HG03378 (cell line): ENCODE data around the gene BLACAT1.

ENCODE experiments used
- ATAC-seq: cut with Tn5 transposase; IDR thresholded peaks from one replicate; pipeline ENCODE4 v1.9.1; 2021; ENCODE audit warnings: mild to moderate bottlenecking, moderate library complexity; ENCODE audit not compliant: unreplicated experiment

BLACAT1 gene

DNA sequence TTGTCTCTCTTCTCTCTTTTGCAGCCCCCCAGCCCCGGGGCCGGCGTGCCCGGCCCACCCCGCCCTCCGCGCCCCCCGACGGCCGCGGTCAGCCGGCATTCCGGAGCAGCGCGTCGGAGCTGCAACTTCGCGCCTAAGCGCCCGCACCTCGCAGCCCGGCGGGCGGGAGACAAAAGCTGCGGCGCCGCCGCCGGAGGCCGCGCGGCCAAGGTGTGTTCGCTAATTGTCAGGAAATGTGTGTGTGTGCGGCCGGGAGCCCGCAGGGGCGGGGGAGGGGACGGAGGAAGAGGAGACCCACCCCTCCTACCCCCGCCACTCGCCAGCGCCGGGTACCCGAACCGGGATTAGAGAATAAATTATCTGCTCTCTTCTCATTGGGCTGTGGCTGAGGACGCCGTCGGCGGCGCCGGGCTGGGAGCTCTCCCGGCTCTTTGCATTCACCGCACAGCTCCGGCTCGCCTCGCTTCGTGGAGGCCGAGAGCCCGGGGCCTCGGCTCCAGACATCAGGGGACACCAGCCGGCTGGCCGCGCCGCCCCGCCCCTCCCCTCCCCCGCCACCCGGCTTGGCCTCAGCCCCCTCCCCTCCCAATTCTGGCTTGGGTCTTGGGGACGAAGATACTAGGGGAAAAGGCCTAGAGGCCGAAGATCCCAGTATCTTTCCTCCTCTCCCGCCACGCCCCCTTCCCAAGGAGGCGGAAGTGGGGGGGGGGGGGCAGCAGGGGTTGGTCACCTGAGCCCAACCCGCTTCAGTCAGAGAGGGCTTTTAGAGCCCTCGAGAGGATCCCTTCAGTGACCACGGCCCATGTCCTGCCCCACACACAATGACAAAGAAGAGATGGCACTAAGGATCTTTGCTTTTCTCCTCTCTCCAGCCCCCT is 1.3 kb upstream of the BLACAT1 start:
- no peak for ATAC-seq

DNA sequence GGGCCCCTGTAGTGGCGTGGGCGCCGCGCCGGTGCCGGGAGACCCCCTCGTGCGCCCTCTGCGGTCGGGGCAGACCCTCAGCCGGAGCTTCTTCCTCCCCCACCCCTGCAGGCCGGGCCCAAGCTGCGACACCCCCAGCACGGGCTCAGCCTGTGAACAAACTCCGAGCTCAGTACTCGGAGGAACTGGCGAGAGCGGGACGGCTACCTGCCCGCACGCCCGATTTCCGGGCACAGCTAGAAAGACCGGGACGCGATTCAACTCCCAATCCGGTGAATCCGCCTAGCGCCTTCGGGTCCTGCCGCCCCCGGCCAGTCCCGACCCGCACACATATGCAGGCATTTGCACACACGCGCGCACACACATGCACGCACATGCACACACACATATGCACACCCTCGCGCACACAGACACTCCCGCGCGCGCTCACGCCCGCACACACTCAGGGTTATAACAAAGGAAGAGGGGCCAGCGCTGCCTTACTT is 580 bp upstream of the BLACAT1 start:
- ATAC-seq = no peak

DNA sequence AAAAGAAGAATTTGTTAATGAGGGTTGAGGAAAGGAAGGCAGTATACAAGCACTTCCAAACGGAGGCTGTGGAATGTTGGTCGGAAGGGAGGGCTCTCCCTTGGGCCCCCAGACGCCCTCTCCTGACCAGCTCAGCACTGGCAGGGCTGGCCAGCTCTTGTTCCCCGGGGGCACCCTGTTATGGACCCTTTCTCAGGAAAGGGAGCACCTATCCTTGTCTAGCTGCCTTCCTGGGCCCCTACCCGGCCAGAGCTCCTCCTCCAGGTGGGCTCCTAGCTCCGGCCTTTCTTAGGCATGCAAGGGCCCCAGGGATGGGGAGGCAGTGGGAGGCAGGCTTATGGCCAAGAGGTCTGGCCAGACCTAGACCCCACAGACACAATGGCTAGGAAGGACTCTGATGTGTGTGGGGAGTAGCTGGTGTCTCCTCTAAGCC is 926 bp downstream of the BLACAT1 start:
- ATAC-seq = no peak

DNA sequence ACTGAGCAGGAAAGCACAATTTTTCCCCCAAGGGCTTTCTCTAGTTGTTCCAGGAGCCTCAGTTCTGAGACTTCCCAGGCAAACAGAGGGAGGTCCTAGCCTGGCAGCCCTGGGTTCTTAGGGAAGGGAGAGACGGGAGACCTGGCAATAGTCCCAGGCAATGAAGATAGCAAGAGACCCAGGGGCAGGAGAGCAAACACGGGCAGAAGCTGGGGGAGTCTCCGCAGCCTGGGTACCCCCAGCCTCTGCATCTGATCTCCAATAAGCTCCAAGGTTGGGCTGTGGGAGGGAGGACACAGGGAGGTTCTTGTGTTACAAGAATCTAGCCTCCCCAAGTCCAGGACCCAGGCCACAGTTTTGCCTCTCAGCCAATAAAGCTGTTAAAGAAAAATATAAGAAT is 2.4 kb downstream of the BLACAT1 start:
- ATAC-seq = no peak

DNA sequence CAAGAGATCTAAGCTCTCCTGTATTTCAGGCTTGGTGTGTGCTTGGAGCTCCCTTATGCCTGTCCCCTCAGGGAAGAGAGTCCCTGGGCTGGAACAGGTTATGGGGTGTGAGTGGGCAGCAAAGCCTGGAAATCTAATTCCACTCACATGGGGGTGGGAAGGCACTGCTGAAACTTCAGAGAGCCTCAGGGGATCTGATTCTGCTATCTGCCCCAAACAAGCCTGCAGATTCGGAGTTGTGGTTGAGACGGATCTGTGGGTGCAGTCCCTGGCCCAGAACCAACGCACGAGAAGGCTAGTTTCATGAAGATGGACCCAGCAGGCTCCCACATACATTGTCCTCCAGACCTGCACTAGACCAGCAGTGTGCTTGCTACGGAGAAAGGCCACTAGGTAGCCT is 2.9 kb downstream of the BLACAT1 start:
- ATAC-seq = no peak

DNA sequence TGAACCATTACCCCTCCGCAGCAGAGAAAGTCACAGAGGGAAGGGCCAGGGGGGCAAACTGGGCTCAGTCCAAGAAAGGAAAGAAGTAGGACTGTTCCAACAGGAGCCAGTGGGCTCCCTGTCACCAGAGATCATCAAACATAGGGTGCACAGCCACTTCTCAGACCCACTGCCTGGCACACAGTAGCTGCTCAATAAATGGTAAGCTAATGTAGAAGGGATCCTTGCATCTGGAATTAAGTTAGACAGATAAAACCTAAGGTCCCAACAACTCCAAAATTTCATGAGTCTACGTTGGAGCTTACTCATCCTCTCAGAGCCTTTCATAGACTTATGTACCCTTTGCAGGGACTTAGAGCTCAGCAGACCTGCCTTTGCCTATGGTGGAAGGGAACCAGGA is 3.5 kb downstream of the BLACAT1 start:
- ATAC-seq = no peak

DNA sequence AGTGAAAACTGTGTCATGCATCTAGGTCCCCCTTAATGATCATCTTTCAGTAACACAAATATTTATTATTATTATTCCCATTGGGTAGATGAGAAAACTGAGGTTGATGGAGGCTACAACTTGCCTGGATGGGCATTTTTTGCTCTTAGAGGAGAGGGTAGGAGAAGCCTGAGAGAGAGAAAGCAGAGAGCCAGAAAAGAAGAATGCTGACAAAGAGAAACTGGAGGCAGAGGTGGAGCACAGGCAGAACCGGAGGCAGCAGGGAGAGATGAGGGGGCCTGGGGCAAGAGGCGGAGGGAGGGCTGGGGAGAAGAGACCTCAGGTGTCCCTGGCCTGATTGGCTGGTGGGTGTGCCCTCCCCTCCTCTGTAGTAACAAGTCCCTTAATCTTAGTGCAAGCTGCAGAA is 4.1 kb downstream of the BLACAT1 start:
- no peak for ATAC-seq

DNA sequence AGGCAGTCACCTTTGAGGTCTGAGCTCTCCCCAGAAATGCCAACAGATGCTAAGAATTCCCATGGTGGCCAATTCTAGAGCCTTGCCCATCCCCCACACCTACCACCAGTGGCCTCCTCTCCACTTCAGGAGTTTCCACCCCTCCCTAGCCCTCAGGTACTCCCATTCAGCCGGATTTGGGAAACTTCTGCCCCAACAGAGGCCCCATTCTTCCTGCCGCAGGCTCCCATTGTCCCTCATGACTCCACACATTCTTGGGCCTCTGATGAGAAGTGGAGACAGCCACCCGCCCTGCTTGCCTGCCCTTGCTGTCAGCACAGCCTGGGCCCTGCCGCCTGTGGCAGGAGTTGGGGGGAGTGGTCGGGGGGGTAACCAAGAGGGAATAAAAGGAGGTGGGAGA is 4.6 kb downstream of the BLACAT1 start:
- no peak for ATAC-seq

DNA sequence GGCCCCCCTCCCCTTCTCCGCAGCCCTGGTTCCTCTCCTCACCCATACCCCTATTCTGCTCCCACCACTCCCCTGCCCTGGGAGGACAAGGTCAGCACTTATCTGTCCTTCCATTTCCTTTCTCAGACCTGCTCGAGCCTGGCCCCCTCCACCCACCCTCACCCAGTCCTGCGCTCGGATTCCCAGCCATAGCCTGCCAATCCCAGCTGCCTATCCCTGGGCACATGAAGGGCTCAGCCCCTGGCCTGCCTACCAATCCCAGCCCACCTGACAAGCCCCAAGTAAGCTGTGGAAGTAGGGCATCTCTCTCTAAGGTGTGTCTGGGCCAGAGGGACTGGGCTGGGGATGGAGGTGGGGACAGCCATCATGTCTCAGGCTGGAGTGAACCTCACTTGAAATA is 5.4 kb downstream of the BLACAT1 start:
- no peak for ATAC-seq

DNA sequence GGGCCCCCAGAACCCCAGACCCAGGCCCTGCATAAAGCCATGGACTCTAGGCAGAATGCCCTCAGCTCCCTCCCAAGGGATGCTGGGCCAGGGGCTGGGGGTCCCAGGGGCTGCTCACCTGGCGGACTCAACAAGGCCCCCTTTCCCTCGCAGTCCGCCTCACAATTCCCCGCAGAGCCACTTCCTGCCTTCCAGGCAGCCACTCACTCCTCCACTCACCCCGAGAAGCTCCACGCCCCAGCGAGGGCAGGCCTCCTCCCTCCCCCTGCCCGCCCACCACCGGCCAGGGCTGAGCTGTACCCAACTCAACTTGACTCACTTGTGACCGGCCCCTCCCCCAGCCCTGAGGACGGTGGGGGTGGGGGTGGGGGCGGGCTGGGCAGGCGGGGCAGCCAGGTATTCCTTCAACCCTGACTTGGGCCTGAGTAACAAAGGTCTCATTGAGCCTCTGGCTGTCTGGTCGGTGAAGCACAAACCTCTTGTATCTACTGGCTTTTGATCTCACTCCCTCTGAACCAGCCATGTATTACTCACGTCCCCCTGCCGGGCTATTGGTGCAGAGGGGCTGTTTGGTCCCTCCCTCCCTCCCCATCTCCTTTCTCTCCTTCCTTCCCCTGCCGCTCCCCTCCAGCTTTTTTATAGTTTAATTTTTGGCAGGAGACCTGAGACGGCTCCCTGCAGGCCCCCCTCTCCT is 5.9 kb downstream of the BLACAT1 start:
- ATAC-seq = no peak

DNA sequence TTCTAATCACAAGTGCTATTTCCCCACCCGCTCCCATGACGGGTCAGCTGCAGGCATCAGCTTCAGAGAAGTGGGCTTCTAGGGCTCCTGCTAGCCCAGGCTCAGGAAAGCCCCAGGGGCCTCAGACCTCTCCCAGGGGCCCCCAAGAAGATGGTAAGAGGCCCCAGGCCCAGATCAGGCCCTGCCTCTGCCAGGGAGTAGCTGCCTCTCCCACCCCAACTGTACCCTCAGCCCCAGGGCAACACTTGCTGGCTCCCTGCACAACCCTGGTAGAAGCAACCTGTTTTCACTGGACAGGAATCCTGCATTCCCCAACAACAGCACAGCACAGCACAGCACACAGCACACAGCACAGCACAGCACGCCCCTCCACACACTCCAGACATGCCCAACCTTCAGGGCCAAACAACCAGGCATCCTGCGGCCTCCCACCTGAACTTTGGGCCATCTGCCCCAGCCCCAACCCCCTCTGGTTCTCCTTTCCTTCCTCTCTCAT is 6.5 kb downstream of the BLACAT1 start:
- ATAC-seq = no peak

DNA sequence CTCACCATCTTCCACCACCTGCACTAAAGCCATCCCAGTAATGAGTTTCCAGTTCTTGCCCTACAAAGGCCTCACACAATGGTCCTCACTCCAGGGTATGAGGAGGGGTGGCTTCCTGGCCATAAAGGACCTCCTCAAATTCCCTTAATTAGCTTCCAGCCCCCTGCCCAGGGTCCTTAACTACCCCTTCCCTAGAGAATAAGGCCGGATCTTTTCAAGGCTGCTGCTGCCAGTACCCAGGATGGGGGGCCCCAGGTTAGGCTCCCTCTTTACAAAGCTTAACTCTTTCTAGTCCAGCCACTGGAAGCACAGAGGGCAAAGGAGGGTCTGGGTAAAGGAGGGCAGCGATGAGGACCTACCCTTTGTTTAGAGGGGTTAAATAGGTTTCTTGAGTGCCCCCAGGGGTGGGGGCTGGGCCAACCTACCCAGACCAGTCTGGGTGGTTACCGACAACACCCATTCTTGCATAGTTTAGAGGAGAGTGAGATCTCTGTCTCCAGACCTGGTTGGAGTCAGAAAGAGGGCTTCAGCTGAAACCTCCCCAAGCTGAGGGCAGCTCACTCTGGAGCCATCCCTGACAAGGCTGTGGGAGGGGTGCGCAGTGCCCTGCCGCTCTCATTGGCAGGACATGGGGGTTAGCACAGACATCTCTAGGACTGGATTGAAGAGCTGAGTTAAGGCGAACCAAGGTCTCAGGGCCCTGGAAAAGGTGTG is 7.1 kb downstream of the BLACAT1 start:
- ATAC-seq = no peak

DNA sequence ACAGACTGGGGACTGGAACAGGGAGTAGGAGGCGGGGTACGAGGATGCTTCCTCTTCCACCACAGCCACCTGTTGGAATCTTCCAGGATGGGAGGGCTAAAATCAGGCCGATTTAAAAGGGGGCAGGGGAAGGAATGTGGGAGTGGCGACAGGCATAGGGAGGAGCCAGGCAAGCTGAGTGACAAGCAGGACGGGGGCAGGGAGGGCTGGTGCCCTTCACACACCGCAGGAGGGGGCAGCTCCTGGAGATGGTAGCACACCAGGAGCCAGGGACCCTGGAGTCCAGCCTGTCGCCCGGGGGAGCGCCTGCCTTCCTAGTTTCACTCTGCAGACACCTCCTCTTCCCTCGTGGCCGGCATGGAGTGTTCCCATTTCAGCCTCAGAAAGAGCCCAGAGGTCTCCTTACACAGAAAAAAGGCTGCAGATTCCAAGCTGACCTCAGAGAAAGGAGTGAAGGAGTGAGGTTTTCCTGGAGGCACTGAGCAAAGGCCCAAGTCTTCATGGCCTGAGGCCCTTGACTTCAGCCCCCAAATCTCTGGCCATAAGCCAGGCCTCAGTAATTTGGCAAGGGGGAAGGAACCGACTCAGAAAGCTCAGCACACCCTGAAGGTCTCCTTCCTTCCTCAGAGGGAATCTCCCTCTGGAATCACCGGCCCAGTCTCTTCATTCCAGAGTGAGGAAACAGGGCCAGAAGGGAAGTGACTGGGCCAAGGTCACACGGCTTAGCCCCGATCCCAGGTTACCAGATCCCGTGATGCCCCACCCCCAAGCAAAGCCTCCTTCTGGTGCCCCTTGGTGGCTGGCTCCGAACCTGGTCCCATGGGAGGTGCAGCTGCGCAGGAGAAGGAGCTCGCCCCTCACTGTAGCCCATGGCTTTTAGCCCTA is 8.1 kb downstream of the BLACAT1 start:
- no peak for ATAC-seq

DNA sequence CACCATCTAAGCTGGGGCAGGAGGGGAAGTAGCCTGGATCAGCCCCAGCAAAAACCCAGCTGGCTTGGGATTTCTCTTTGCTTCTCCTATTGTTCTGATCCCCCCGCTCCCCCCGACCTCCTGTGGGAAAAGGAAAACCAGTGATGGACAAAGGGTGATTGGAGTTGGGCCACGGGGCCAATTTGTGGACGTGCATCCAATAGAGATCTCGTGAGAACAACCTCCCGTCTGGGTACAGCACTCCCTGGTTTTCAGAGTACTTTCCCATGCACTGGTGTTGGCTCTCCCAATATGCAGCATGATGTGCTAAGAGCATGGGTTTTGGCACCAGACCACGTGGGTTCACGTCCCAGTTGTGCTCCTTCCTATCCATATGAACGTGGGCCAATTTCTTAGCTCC is 9.0 kb downstream of the BLACAT1 start:
- no peak for ATAC-seq

DNA sequence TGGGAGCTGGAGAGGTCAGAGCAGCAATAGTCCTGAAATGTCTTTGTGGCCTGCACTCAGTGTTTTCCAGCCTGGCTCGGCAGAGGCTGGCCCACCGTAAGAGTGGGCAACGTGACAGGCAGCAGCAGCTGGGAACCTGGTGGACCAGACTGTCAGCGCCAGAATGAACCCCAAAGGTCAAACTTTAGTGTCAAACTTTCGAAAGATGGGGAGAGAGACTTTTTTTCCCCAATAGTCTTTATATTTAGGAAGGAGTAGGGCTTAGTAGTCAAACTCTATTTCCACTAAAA is 10.3 kb downstream of the BLACAT1 start:
- no peak for ATAC-seq

DNA sequence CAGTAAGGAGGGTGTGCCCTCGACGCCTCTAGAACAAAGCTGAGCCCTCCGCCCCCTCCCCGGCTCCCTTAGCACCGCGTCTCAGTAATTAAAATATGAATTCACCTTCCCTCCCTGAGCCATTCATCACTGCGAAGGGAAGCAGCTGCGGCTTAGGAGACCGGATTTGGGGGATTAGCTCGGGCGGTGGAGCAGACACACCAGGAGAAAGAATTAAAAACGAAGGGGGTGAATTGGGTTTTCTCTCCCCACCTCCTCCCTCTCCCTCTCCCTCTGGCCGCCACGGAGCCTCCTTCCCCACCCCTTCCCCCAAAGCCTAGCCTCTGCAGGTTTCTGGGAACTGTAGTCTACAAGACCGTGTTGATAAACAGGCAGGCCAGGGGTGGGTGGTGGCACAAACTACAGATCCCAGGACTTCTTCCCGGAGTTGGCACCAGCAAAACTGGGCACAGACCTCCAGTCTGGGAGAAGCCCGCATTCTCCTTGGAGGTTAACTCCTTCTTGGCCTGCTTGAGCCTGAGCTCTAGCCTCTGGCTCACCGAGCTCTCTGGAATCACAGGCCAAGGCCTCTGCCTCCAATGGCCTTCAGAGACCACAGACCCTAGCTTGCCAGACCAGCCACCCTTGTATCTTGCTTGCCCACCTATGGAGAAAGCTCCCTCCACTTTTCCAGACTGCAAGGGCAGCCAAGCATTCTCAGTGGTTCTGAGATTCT is 10.8 kb downstream of the BLACAT1 start:
- no peak for ATAC-seq

DNA sequence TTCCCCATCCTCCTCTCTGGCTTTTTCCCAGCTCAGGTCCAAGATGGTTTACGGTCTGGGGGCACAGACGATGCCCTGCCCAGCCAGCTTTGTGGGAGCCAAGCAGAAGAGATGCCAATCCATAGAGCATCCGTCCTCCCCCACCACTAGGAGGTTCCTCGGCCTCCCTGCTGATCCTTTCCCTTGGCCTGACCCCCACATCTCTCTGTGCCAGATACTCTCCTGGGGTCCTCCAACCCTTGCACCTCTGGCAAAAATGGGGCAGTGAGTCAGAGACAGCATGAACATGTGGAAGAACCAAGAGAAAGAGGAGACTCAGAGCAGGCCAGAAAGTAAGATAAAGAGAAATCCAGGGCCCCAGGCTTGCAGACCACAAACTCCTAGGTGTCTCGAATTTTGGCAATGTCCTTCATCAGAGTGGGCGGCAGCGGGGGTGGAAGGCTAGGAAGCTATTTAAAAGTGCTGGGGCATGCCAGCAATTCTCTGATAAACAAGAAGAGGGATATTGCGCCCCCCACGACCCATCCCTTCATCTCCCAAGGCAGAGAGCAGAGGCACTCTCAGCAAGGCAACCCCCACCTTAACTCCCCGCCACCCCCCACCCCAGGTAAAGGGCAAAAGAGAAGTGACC is 11.4 kb downstream of the BLACAT1 start:
- ATAC-seq = no peak

DNA sequence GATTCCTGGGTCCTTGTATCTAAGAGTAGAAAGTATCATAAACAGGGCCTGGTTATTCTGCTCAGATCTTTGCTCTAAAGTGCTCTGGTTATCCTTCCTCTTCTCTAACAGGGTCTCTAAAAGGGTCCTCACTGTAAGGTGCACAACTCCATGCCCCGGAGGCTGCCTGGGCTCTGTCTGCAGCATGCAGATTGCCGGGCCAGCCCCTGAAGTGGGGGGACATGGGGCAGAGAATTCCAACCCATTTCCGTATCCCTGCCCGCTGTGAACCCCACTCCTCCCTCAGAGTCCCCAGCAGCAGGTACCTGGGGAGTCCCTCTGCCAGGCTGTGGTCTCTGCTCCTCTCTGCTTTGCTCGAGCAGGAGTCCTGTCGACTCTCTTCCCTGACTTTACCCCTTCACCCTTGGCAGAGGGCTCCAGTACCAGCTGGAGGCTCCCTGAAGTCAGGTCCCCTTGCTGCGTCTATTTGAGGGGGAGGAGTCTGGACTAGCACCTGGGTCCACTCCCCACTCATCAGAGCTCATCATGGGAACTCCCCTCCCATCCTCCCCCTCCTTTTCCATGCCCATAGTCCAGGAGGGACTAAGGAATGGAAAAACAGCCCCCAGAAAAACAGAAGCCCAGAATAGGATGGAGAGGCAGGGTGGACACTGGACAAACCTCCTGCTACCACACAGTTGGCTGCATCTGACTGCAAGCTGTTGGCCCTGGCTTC is 12.1 kb downstream of the BLACAT1 start:
- ATAC-seq = no peak
